HFF-Myc (cell line): ENCODE measurements around the gene SHCBP1L.

Source experiments
- DNase-seq: peaks from one replicate; pipeline ENCODE4 v3.0.0-alpha.2; 2011; ENCODE audit warnings: low read depth; ENCODE audit errors: extremely low read depth
- H3K4me3 ChIP-seq: replicated peaks from 2 replicates; pipeline ENCODE4 v1.5.1; 2011; ENCODE audit warnings: low read depth, mild to moderate bottlenecking, control low read depth, low read length
- CTCF ChIP-seq: IDR thresholded peaks from 2 replicates; pipeline ENCODE4 v1.5.1; 2012; ENCODE audit warnings: mild to moderate bottlenecking, low read depth, low read length, control low read depth; ENCODE audit errors: missing control alignments

The SHCBP1L gene

GRCh38 chr1:182952677-182953444, at the start of gene SHCBP1L:
Gene SHCBP1L, minus strand, starts transcription at chr1:182953166. Its CDS starts 33 bp downstream, at chr1:182953133.
- H3K4me3 ChIP-seq = 0 out of 2 replicates have a peak within 1 kb of the TSS, but pooled peaks have one; percentile 10
- TF ChIP-seq CTCF = no peak
- no peak for DNase-seq

- no peak for DNase-seq
- no peak overlapping the region for H3K4me3 ChIP-seq
- TF ChIP-seq CTCF = no peak
Observed at GRCh38 chr1:183002267-183002666, 49.3 kb upstream of the SHCBP1L start.

GRCh38 chr1:183000167-183000962, 47.4 kb upstream of the SHCBP1L start:
- TF ChIP-seq CTCF = no peak
- DNase-seq = no peak
- no peak overlapping the region for H3K4me3 ChIP-seq

- DNase-seq = no peak
- TF ChIP-seq CTCF = no peak
- H3K4me3 ChIP-seq = no peak overlapping the region
Observed at GRCh38 chr1:182998482-182998881, 45.5 kb upstream of the SHCBP1L start.

GRCh38 chr1:182996816-182997215, 43.9 kb upstream of the SHCBP1L start:
- TF ChIP-seq CTCF = no peak
- DNase-seq = no peak
- H3K4me3 ChIP-seq = no peak overlapping the region

GRCh38 chr1:182995894-182996293, 42.9 kb upstream of the SHCBP1L start:
- TF ChIP-seq CTCF = no peak
- no peak for DNase-seq
- no peak overlapping the region for H3K4me3 ChIP-seq
